HG03280 (cell line): ENCODE measurements around the gene GNAQ.

Experiments
- ATAC-seq: cut with Tn5 transposase; IDR thresholded peaks from one replicate; pipeline ENCODE4 v1.9.1; 2021; ENCODE audit warnings: mild to moderate bottlenecking, moderate library complexity; ENCODE audit not compliant: unreplicated experiment

GNAQ gene

GRCh38 chr9:78031893-78032729, 500 bp upstream of the GNAQ start:
- no peak for ATAC-seq

GRCh38 chr9:78030553-78031443, 813 bp downstream of the GNAQ start:
- no peak for ATAC-seq

- ATAC-seq = no peak
These were observed 1.4 kb downstream of the GNAQ start for GRCh38 chr9:78030296-78030552.

GRCh38 chr9:78029551-78030295, 1.9 kb downstream of the GNAQ start:
- ATAC-seq = no peak

- no peak for ATAC-seq
These were observed 2.7 kb downstream of the GNAQ start for GRCh38 chr9:78028926-78029325.

- no peak for ATAC-seq
These were observed 4.7 kb downstream of the GNAQ start for GRCh38 chr9:78026947-78027346.

GRCh38 chr9:78026416-78026815, 5.2 kb downstream of the GNAQ start:
- ATAC-seq = no peak

GRCh38 chr9:78025186-78025585, 6.4 kb downstream of the GNAQ start:
- ATAC-seq = no peak

GRCh38 chr9:78023003-78023741, 8.4 kb downstream of the GNAQ start:
- no peak for ATAC-seq

- ATAC-seq = no peak
These were observed 9.9 kb downstream of the GNAQ start for GRCh38 chr9:78021697-78022096.

- ATAC-seq = no peak
These were observed 14.4 kb downstream of the GNAQ start for GRCh38 chr9:78017190-78017693.

GRCh38 chr9:78015241-78015640, 16.4 kb downstream of the GNAQ start:
- ATAC-seq = no peak

GRCh38 chr9:78014776-78015175, 16.8 kb downstream of the GNAQ start:
- no peak for ATAC-seq

GRCh38 chr9:78013934-78014333, 17.7 kb downstream of the GNAQ start:
- ATAC-seq = no peak

GRCh38 chr9:78011049-78011448, 20.6 kb downstream of the GNAQ start:
- ATAC-seq = no peak

GRCh38 chr9:78010445-78010844, 21.2 kb downstream of the GNAQ start:
- no peak for ATAC-seq

- ATAC-seq = no peak
These were observed 22.4 kb downstream of the GNAQ start for GRCh38 chr9:78009186-78009585.

- ATAC-seq = no peak
These were observed 24.9 kb downstream of the GNAQ start for GRCh38 chr9:78006734-78007133.

- no peak for ATAC-seq
These were observed 26.2 kb downstream of the GNAQ start for GRCh38 chr9:78005231-78006002.
